ENCODE results near the gene YBX3. TPM values are rescaled to one million over a fixed set of nuclear protein-coding genes. Genes with fewer than 3 reads are reported as not detected.

YBX3 gene
- total and polyA plus RNA-seq, 8 donors, result 241 to 444 (median 338) TPM

- no peaks in the 10 kb centered on the region for H3K4me1 ChIP-seq
- intact Hi-C loops (cut with DNase I), result no loop called here
- DNase-seq (no peak), ATAC-seq (no peak), FAIRE-seq (no peak)
- peaks cover 0 to 37% (median 27%) of the 10 kb centered on the region in 3 donors for H3K36me3 ChIP-seq
- H3K9me3 ChIP-seq, result no peaks in the 10 kb centered on the region
- no peak overlapping the region for H3K27ac ChIP-seq
- H3K27me3 ChIP-seq, result no peaks in the 10 kb centered on the region
- no peak overlapping the region for H3K4me3 ChIP-seq
- no peak for TF ChIP-seq CTCF (IDR thresholded peaks at IDR 0.05)
- WGBS, 2 donors, result 80 to 82% methylated on average over 2 of the region's 2 CpGs
Observed at GRCh38 chr12:10697156-10697555, 26.0 kb downstream of the YBX3 start.

GRCh38 chr12:10690906-10691305 lies 32.2 kb downstream of the YBX3 start:
- Histone ChIP-seq H3K4me1 (no peaks in the 10 kb centered on the region), H3K27ac (no peak overlapping the region), H3K27me3 (no peaks in the 10 kb centered on the region), H3K4me3 (no peak overlapping the region), H3K36me3 (no peaks in the 10 kb centered on the region), H3K9me3 (no peaks in the 10 kb centered on the region)
- DNase-seq (no peak), ATAC-seq (no peak), FAIRE-seq (no peak)
- no peak for TF ChIP-seq CTCF (IDR thresholded peaks at IDR 0.05)
- WGBS, 2 donors, result 95 to 96% methylated on average over 2 of the region's 2 CpGs
- intact Hi-C loops (cut with DNase I), result no loop called here

- Histone ChIP-seq H3K27ac (no peak overlapping the region), H3K4me3 (no peak overlapping the region), H3K27me3 (no peaks in the 10 kb centered on the region), H3K4me1 (no peaks in the 10 kb centered on the region), H3K36me3 (no peaks in the 10 kb centered on the region), H3K9me3 (no peaks in the 10 kb centered on the region)
- intact Hi-C loops (cut with DNase I), result no loop called here
- no peak for DNase-seq
- no peak for TF ChIP-seq CTCF (IDR thresholded peaks at IDR 0.05)
- no peak for FAIRE-seq
- 90 to 98% methylated on average over 2 of the region's 2 CpGs for WGBS, 2 donors
- no peak for ATAC-seq
Observed at GRCh38 chr12:10689146-10689545, 34.0 kb downstream of the YBX3 start.

- no peaks in the 10 kb centered on the region for H3K4me1 ChIP-seq
- TF ChIP-seq CTCF (IDR thresholded peaks at IDR 0.05), result no peak
- no peak overlapping the region for H3K4me3 ChIP-seq
- intact Hi-C loops (cut with DNase I), result no loop called here
- H3K27ac ChIP-seq, result no peak overlapping the region
- no peaks in the 10 kb centered on the region for H3K27me3 ChIP-seq
- WGBS, 2 donors, result 81 to 90% methylated on average over 1 of the region's 1 CpG
- H3K9me3 ChIP-seq, result no peaks in the 10 kb centered on the region
- ATAC-seq, result no peak
- no peak for DNase-seq
- H3K36me3 ChIP-seq, result no peaks in the 10 kb centered on the region
- no peak for FAIRE-seq
Observed at GRCh38 chr12:10688042-10688441, 35.1 kb downstream of the YBX3 start.

GRCh38 chr12:10673659-10674384 lies 49.3 kb downstream of the YBX3 start, which contains the start of gene STYK1:
TSS of gene STYK1 (minus strand) at chr12:10674052. CDS start at chr12:10634618, 39,434 bp downstream.
- ATAC-seq (peak; percentile 89 to 97 (median 92)), FAIRE-seq (no peak), DNase-seq (peak; percentile 28 to 87 (median 62))
- Histone ChIP-seq H3K9me3 (no peaks in the 10 kb centered on the region), H3K4me3 (peak within 1 kb of the TSS; percentile 2 to 55 (median 36)), H3K27me3 (no peaks in the 10 kb centered on the region), H3K4me1 (no peaks in the 10 kb centered on the region), H3K36me3 (no peaks in the 10 kb centered on the region), H3K27ac (no peak within 1 kb of the TSS)
- intact Hi-C loops (cut with DNase I), result no loop called here
- TF ChIP-seq CTCF (IDR thresholded peaks at IDR 0.05), result peak; percentile 77 to 91 (median 79)
- 1% methylated on average over 35 of the region's 35 CpGs for whole genome bisulfite sequencing, 2 donors

All from pancreas (tissue), 10 donors.